H1 (cell line): Measurements from ENCODE around the gene SFMBT2.

Source experiments
- BACH1 ChIP-seq: IDR thresholded peaks from 2 replicates; pipeline ENCODE4 v1.6.1; 2012; ENCODE audit warnings: low read length, improper control_type of control experiment
- CBX8 ChIP-seq: fragments of 300-800, 300-1000 bp; sonication (generic); IDR thresholded peaks from 2 replicates; pipeline ENCODE4 v1.7.1; 2016; ENCODE audit warnings: low read depth, low read length, borderline replicate concordance
- CTCF ChIP-seq, 3 experiments: IDR thresholded peaks; 1 replicate in 2 of 3; 2 replicates in 1 of 3; pipeline versions ENCODE4 v1.5.1 to v1.6.1; 2011; ENCODE audit warnings: low read length in 3 of 3, mild to moderate bottlenecking in 3 of 3, inconsistent platforms in 2 of 3, low read depth in 1 of 3, moderate library complexity in 1 of 3; ENCODE audit not compliant: insufficient read depth in 1 of 3; ENCODE audit errors: control extremely low read depth in 1 of 3
- EZH2 ChIP-seq: fragments of 200-600 bp; sonication (generic); IDR thresholded peaks from 2 replicates; pipeline ENCODE4 v1.7.1; 2012; ENCODE audit warnings: low read depth, mild to moderate bottlenecking, moderate library complexity, low read length, inconsistent platforms; ENCODE audit not compliant: severe bottlenecking
- PHF8 ChIP-seq: fragments of 200-600 bp; sonication (generic); conservative IDR thresholded peaks from 2 replicates; pipeline ENCODE4 v1.7.1; 2012; ENCODE audit warnings: low read depth, mild to moderate bottlenecking, inconsistent platforms, low read length, moderate library complexity
- POLR2A ChIP-seq, 2 experiments: IDR thresholded peaks; 1 replicate in 1 of 2; 2 replicates in 1 of 2; pipeline ENCODE4 v1.6.1; 2011; ENCODE audit warnings: low read depth in 2 of 2, low read length in 2 of 2, mild to moderate bottlenecking in 2 of 2; ENCODE audit errors: control extremely low read depth in 1 of 2
- POLR2AphosphoS5 ChIP-seq: IDR thresholded peaks from 2 replicates; pipeline ENCODE4 v1.6.1; 2011; ENCODE audit warnings: low read depth, low read length
- RFX5 ChIP-seq: IDR thresholded peaks from 2 replicates; pipeline ENCODE4 v1.6.1; 2011; ENCODE audit warnings: low read depth, low read length, improper control_type of control experiment, borderline replicate concordance
- RXRA ChIP-seq: IDR thresholded peaks from 2 replicates; pipeline ENCODE4 v1.6.1; 2011; ENCODE audit warnings: low read depth, mild to moderate bottlenecking, low read length, moderate library complexity; ENCODE audit not compliant: insufficient read depth
- SIRT6 ChIP-seq: IDR thresholded peaks from one replicate; pipeline ENCODE4 v1.7.1; 2012; ENCODE audit warnings: low read length, inconsistent platforms
- TAF1 ChIP-seq: IDR thresholded peaks from 2 replicates; pipeline ENCODE4 v1.6.1; 2011; ENCODE audit warnings: mild to moderate bottlenecking, low read depth, low read length
- TCF12 ChIP-seq: IDR thresholded peaks from 2 replicates; pipeline ENCODE4 v1.6.1; 2011; ENCODE audit warnings: low read depth, mild to moderate bottlenecking, low read length
- TEAD4 ChIP-seq: IDR thresholded peaks from 2 replicates; pipeline ENCODE4 v1.6.1; 2012; ENCODE audit warnings: low read depth, low read length, inconsistent platforms, mixed read lengths

GRCh38 chr10:7318836-7319235, 92.0 kb downstream of the SFMBT2 start:
- TF ChIP-seq RFX5 (no peak), POLR2AphosphoS5 (no peak), CTCF (IDR thresholded peaks at IDR 0.05; ENCODE audit: control extremely low read depth in 1 of 3, insufficient read depth in 1 of 3, low read depth in 1 of 3, low read length in 3 of 3) (no peak), RXRA (no peak), TCF12 (no peak), TAF1 (no peak), CBX8 (no peak), TEAD4 (no peak), POLR2A (IDR thresholded peaks at IDR 0.05; ENCODE audit: control extremely low read depth in 1 of 2, low read depth in 2 of 2, low read length in 2 of 2) (no peak), SIRT6 (no peak), EZH2 (no peak), BACH1 (no peak), PHF8 (no peak)
